ENCODE data around the gene PSMD11. TPM values are rescaled to one million over a fixed set of nuclear protein-coding genes. Genes with fewer than 3 reads are reported as not detected.

Gene PSMD11
- total RNA-seq, 4 donors from 2014 or later: 44.2 to 77.0 (median 54.2) TPM

- intact Hi-C loops (cut with DNase I; ENCODE audit: low total_unique reads): no loop called here
- no peak overlapping the region for H3K4me3 ChIP-seq (ENCODE audit: low read depth, poor library complexity, severe bottlenecking)
- no peak for TF ChIP-seq POLR2A (IDR thresholded peaks at IDR 0.05)
- 83 to 93% methylated on average over 7 of the region's 7 CpGs for WGBS, 2 donors
- no peak for DNase-seq (ENCODE audit: low spot score in 2 of 2)
Observed at GRCh38 chr17:32528825-32529224, 84.5 kb downstream of the PSMD11 start.

- H3K4me3 ChIP-seq (ENCODE audit: low read depth, poor library complexity, severe bottlenecking): no peak overlapping the region
- WGBS, 2 donors: 55 to 77% methylated on average over 10 of the region's 10 CpGs
- DNase-seq (ENCODE audit: low spot score in 2 of 2): no peak
- intact Hi-C loops (cut with DNase I; ENCODE audit: low total_unique reads): no loop called here
- TF ChIP-seq CTCF (IDR thresholded peaks at IDR 0.05) (no peak), POLR2A (IDR thresholded peaks at IDR 0.05) (no peak)
Observed at GRCh38 chr17:32529604-32530003, 85.3 kb downstream of the PSMD11 start.

Other genes starting within 250 kb of the PSMD11 start
- gene RHBDL3, start 178.7 kb upstream of the PSMD11 start, total RNA-seq: under 1 TPM in 3 of 4 donors, not detected in 1; 0.12 to 0.71 (median 0.55) TPM
- 10 to 100 TPM in 1 of 4 donors, 1 to 10 TPM in 3; 5.3 to 11.9 (median 8.1) TPM for gene C17orf75, start 102.3 kb upstream of the PSMD11 start, total RNA-seq
- 100 to 1,000 TPM in 3 of 4 donors, 10 to 100 TPM in 1; 93.5 to 158 (median 117) TPM for gene ZNF207, start 94.4 kb upstream of the PSMD11 start, total RNA-seq
- gene CDK5R1, start 42.5 kb downstream of the PSMD11 start, total RNA-seq: 1 to 10 TPM; 3.3 to 5.8 (median 5.0) TPM

Data from lower leg skin (tissue), 4 donors.